ENCODE data around the gene SFXN1. TPM values are rescaled to one million over a fixed set of nuclear protein-coding genes. Genes with fewer than 3 reads are reported as not detected.

The SFXN1 gene
- total and polyA plus RNA-seq, 8 donors, result 4.3 to 18.1 (median 10.5) TPM

DNA sequence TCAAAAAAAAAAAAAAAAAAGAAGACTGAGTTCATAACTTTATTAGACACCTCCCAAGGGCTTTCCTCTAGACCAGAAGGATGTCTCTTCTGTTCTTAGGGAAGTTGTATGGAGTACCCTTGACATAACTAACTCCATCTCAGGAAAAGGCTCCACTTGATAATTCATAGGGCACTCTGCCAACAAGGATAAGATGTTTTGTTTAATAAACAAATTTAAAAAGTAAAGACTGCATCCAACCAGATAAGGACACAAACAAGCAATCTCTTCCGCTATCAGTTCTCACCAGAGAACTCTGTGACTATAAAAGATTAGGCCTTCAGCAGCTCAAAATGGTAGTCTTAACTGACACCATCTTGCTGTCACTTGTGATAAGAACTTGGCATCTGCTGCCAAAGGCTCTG is 65.8 kb downstream of the SFXN1 start:
- ATAC-seq (no peak), DNase-seq (no peak), FAIRE-seq (no peak)
- 89 to 97% methylated on average over 1 of the region's 1 CpG for WGBS, 2 donors
- H3K4me3 ChIP-seq, result no peak overlapping the region
- no peak overlapping the region for H3K27ac ChIP-seq
- no peaks in the 10 kb centered on the region for H3K36me3 ChIP-seq
- no peaks in the 10 kb centered on the region for H3K27me3 ChIP-seq
- TF ChIP-seq, protein P1, sequence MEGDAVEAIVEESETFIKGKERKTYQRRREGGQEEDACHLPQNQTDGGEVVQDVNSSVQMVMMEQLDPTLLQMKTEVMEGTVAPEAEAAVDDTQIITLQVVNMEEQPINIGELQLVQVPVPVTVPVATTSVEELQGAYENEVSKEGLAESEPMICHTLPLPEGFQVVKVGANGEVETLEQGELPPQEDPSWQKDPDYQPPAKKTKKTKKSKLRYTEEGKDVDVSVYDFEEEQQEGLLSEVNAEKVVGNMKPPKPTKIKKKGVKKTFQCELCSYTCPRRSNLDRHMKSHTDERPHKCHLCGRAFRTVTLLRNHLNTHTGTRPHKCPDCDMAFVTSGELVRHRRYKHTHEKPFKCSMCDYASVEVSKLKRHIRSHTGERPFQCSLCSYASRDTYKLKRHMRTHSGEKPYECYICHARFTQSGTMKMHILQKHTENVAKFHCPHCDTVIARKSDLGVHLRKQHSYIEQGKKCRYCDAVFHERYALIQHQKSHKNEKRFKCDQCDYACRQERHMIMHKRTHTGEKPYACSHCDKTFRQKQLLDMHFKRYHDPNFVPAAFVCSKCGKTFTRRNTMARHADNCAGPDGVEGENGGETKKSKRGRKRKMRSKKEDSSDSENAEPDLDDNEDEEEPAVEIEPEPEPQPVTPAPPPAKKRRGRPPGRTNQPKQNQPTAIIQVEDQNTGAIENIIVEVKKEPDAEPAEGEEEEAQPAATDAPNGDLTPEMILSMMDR (IDR thresholded peaks at IDR 0.05), result no peak
- no peaks in the 10 kb centered on the region for H3K4me1 ChIP-seq
- H3K9me3 ChIP-seq, result no peaks in the 10 kb centered on the region
- intact Hi-C loops (cut with DNase I), result no loop called here

DNA sequence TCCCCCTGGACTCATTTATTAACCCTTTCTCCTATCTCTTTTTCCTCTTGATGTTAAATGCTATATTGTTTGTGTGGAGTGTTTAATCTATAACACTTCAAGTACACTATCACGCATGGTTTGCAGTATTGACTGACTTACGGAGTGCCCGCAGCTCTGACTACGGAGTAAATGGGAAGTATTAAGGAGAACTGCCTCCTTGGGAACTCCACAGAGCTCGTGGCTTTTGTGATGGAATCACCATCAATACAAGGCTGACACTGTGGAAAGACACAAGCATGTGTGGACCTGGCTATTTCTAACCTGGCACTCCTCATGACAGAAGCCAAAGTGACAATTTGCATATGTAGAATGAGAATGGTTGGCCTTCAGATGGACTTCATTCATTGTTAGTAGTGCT is 66.2 kb downstream of the SFXN1 start:
- intact Hi-C loops (cut with DNase I), result no loop called here
- H3K4me3 ChIP-seq, result no peak overlapping the region
- ATAC-seq, result no peak
- 84 to 89% methylated on average over 5 of the region's 5 CpGs for WGBS, 2 donors
- no peaks in the 10 kb centered on the region for H3K9me3 ChIP-seq
- H3K27ac ChIP-seq, result no peak overlapping the region
- TF ChIP-seq, protein P1 (IDR thresholded peaks at IDR 0.05), result no peak
- H3K36me3 ChIP-seq, result no peaks in the 10 kb centered on the region
- H3K27me3 ChIP-seq, result no peaks in the 10 kb centered on the region
- no peak for FAIRE-seq
- H3K4me1 ChIP-seq, result no peaks in the 10 kb centered on the region
- no peak for DNase-seq

DNA sequence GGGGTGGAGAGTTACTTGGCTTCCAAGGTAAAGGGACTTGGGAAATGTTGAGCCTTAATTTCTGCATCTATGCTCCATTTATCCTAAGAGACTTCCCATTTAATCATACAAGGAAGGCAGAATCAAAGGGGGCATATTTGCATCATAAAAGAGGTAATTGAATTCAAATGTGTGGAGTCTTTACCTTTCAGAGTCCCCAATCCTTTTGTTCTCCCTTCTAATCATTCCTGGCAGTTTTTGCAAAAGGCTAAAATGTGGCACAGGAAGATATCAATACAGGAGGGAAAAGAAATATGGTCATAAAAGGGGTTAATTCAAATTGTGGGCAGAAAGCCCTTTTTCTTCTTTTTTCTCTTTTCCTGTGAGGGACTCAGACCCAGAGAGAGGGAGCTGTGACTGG is 69.5 kb downstream of the SFXN1 start:
- TF ChIP-seq, protein P1 (IDR thresholded peaks at IDR 0.05), result no peak
- DNase-seq, result no peak
- no peak for FAIRE-seq
- Histone ChIP-seq H3K4me3 (no peak overlapping the region), H3K27ac (no peak overlapping the region), H3K4me1 (no peaks in the 10 kb centered on the region), H3K36me3 (no peaks in the 10 kb centered on the region), H3K9me3 (no peaks in the 10 kb centered on the region), H3K27me3 (no peaks in the 10 kb centered on the region)
- ATAC-seq, result no peak
- intact Hi-C loops (cut with DNase I), result no loop called here

DNA sequence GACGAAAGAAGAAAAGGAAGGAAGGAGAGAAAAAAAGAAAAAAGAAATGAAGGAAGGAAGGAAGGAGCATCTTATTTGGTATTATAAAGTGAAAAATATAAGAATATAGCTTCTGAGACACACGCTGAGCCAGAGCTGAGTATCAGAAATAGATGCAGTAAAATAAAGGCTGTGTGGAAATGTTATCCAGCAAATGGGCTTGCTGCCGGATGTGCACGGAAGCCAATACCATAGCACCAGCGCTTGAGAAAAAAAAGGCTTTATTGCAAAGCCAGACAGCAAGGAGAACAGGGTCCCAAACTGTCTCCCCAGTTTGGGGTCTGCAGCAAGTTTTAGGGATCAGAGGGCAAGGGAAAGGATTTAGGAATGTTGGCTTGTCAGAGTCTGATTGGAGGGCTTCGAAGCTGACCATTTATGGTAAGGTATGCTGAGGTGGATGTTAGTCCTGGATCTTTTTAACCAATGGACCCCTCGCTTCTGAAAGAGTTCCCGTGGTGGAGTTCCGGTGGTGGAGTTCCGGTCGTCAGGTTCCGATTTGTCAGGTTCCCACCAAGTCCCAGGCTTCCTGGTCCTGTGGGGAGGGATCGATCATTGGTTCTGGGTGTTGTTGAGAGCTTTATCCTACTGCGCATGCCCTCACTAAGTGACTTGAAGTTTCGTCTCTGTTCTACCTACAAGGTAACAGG is 70.4 kb downstream of the SFXN1 start:
- H3K27me3 ChIP-seq, result no peaks in the 10 kb centered on the region
- no peak overlapping the region for H3K27ac ChIP-seq
- 55 to 64% methylated on average over 15 of the region's 15 CpGs for WGBS, 2 donors
- no peak overlapping the region for H3K4me3 ChIP-seq
- intact Hi-C loops (cut with DNase I), result no loop called here
- no peak for ATAC-seq
- no peaks in the 10 kb centered on the region for H3K9me3 ChIP-seq
- no peak for DNase-seq
- no peaks in the 10 kb centered on the region for H3K36me3 ChIP-seq
- TF ChIP-seq, protein P1 (IDR thresholded peaks at IDR 0.05), result no peak
- no peaks in the 10 kb centered on the region for H3K4me1 ChIP-seq
- FAIRE-seq, result no peak

DNA sequence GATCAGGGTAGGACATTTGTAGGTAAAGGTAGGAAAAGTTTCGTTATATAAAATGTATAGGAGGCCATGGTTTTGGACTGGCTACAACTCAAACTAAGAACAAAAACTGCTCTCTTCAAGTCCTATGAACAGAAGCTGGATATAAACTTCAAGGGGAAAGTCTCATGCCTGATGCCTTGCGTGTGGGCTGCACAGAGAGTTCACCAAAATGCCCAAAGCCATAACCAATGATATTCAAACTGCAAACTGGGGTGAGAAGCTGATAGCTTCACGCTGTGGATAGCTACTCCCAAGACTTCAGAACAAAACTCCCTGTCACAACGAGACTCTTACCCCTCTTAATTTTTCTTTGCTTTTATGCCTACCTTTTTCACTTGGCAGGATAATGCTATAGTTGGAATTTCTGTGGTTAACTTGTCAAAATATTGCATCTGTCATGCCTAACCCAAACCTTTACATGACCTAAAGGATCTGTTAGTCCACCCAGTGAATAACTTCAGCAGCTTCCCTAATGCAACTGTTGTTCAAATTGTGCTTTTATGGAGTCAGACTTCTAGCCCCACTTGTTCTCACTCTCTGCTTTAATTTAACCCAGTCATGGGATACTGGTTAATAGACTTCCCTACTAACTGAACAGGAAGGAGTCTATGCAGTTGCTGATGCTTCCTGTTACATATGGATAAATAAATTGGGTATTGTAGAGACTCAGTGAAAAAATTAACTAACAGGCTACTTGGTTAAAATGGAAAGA is 71.9 kb downstream of the SFXN1 start:
- TF ChIP-seq, protein P1 (IDR thresholded peaks at IDR 0.05), result no peak
- WGBS, 2 donors, result 60 to 68% methylated on average over 4 of the region's 4 CpGs
- intact Hi-C loops (cut with DNase I), result no loop called here
- Histone ChIP-seq H3K4me3 (no peak overlapping the region), H3K27me3 (peaks cover 0 to 4% (median 0%) of the 10 kb centered on the region in 4 donors), H3K36me3 (no peaks in the 10 kb centered on the region), H3K4me1 (no peaks in the 10 kb centered on the region), H3K27ac (no peak overlapping the region), H3K9me3 (no peaks in the 10 kb centered on the region)
- ATAC-seq (no peak), DNase-seq (no peak), FAIRE-seq (no peak)
